Measurements from ENCODE around the gene C19orf85.
A peak's percentile ranks its signal among the peaks of the same experiment; 100 is the strongest.
"Not testable (repeated sequence)": the region's sequence is repeated elsewhere in the genome, so short reads cannot be mapped to it uniquely, and the experiment has no call there.

C19orf85 gene

DNA sequence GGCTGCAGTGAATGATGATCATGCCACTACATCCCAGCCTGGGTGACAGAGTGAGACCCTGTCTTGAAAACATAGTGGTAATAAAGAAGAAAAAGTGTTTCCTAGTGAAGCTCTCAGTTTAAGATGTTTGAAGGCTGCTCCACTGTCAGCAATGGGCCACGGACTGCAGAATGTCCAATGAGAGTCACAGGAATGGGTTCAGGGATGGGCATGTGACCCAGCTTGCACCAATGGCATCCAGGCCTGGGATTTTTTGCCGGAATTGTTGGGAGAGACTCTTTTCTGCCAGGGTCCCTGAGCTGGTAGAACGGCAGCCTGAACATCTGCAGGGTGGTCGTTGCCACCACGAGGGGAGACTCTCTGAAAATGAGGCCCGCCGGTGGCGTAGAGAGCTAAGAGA lies 27.7 kb downstream of the C19orf85 start:
- no peak for DNase-seq

DNA sequence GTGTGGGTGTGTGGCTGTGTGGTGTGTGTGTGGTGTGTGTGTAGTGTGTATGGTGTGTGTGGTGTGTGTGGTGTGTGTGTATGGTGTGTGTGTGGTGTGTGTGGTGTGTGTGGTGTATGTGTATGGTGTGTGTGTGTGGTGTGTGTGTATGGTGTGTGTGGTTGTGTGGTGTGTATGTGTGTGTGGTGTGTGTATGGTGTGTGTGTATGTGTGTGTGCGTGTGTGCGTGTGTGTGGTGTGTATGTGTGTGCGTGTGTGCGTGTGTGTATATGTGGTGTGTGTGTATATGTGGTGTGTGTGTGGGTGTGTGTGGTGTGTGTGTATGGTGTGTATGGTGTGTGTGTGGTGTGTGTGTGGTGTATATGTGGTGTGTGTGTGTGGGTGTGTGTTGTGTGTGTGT lies 29.5 kb downstream of the C19orf85 start:
- no peak for DNase-seq

DNA sequence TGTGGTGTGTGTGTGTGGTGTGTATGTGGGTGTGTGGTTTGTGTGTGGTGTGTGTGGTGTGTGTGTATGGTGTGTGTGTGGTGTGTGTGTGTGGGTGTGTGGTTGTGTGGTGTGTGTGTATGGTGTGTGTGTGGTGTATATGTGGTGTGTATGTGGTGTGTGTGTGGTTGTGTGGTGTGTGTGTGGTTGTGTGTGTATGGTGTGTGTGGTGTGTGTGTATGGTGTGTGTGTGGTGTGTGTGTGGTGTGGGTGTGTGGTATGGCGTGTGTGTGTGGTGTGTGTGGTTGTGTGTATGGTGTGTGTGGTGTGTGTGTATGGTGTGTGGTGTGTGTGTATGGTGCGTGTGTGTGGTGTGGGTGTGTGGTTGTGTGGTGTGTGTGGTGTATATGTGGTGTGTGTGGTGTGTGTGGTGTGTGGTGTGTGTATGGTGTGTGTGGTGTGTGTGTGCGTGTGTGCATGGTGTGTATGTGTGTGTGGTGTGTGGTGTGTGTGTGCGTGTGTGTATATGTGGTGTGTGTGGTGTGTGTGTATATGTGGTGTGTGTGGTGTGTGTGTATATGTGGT lies 30.1 kb downstream of the C19orf85 start:
- no peak for DNase-seq

DNA sequence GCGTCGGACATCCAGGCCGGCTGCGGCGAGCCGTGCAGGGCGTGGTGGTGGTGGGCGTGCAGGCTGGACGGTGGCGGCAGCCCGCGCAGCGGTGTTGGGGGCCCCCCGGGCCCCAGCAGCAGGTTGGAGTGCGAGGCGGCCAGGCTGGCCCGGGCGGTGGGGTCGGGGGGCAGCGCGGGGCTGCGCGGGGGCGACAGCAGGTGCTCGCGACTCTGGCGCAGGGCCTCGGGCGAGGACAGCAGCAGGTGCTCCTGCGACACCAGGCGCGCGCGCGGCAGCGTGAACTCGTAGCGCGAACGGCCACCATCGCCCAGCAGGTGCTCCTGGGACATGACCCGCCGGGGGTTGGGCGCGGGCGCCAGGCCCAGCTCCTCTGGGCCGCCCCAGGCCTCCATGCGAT lies 31.3 kb downstream of the C19orf85 start:
- DNase-seq: peak; percentile 4

DNA sequence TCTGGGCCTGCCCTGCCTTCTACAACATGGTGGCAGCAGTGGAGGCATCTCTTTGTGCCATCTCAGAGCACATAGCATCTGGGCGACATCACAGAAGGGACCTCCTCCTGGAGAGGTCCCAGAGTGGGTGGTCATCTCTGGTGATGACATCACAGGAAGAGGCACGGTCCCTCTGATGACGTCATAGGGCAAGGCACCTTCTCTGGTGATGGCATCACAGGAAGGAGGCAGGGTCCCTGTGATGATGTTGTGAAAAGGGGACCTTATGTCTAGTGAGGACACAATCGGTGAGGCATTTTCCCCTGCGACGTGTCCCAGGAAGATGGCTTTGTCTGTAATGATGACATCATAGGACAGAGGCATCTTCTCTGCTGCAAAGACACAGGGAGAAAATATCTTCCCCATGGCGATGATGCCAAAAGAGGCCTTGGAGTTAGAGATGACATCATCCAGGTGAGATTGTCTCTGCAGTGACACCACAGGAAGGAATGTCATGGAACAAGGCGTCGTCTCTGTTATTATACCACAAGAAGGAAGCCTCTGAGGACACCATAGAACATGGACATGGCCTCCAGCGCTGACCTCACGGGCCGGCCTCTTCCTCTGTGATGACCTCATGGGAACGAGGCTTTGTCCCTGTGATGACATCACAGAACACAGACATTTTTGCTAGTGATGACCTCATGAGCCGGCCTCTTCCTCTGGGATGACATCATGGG lies 32.2 kb downstream of the C19orf85 start:
- DNase-seq: no peak

DNA sequence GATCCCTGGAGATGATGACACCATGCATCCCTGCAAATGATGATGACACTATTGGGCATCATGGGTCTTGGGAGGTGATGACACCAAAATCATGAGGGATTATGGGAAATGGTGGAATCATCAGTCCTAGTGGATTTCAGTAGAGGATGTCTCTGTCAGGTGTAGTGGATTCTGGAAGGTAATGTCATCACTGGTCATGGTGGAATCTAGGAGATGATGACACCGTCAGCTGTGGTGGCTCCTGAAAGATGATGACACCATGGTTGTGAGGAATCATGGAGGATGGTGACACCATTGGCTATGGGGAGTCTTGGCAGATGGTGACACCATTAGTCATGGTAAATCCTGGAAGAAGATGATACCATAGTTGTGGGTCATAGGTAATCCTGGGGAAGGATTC lies 33.4 kb downstream of the C19orf85 start:
- DNase-seq: no peak

DNA sequence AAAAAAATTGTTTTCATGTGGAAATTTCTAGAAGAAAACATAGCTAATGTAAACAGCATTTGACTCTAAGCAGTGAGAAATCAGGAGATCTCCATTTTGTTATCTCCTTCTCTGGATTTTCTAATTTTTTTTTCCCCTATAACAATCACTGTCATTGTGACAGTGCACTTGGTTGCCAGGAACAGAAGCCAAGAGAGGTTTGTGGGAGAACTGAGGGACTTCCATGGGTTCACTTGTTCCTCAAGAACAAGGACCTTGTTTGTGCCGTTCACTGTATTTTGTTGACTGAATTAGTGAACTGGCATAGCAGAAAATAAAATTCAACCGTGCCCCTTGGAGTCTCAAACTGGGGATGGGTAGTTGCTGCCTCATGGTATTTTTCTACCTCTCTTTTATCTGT lies 38.5 kb downstream of the C19orf85 start:
- DNase-seq: no peak

DNA sequence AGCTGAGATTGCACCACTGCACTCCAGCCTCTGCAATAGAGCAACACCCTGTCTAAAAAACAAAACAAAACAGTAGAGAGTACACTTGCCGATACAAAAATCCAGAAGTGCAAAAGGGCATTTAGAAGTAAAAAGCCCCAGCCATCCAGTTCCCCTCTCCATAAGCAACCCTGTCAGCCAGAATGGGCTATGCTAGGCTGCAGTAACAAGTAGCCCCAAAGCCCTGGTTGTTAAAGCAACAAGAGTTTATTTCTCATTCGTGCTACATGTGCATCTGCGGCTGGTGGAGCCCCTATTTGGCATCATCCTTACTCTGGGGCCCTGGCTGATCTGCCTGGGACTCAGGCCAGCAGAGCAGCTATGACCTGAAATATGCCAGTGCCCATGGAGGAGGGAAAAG lies 40.0 kb downstream of the C19orf85 start:
- DNase-seq: no peak

DNA sequence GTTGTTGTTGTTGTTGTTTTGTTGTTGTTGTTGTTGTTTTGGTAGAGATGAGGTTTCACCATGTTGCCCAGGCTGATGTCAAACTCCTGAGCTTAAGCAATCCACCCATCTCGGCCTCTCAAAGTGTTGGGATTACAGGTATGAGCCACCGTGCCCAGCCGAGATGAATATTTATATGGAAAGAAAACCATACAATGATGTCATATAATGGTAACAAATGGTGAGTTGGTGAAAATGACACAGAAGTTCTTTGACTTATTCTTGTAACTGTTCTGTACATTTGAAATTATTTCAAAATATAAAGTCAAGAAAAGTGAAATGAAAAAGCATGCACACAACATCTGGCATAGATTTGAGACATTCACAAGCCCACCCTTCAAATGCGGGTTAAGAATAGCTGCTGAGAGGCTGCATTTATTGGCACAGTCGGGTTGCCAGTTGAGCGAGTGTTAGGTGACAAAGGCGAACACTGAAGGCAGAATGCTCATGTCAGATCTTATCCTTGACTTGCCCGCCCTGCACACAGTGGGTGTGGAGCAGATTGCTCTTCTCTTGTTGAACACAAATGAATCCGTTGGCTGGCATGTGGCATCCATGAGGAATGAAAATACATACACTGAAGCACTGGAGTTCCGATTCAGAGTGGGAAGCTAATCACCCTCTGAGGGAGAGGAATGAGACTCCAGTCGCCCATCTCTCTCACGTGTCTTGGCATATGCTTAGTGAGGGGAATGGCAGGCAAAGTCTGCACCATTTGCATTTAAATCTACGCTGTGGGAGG lies 41.1 kb downstream of the C19orf85 start:
- no peak for DNase-seq

DNA sequence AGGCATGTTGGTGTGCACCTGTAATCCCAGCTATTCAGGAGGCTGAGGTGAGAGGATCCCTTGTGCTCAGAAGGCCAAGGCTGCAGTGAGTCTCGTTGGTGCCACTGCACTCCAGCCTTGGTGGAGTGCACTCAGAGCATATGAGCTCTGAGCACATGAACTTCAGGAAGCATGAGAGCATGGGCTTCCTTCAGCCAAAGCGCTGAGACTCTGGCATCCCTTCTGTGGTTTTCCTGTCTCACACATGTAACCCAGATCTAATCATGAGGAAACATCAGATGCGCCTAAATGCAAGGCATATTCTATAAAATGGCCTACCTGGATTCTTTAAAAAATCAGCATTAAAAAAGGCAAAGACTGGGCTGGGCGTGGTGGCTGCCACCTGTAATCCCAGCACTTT lies 43.3 kb downstream of the C19orf85 start:
- not testable (repeated sequence) for DNase-seq

DNA sequence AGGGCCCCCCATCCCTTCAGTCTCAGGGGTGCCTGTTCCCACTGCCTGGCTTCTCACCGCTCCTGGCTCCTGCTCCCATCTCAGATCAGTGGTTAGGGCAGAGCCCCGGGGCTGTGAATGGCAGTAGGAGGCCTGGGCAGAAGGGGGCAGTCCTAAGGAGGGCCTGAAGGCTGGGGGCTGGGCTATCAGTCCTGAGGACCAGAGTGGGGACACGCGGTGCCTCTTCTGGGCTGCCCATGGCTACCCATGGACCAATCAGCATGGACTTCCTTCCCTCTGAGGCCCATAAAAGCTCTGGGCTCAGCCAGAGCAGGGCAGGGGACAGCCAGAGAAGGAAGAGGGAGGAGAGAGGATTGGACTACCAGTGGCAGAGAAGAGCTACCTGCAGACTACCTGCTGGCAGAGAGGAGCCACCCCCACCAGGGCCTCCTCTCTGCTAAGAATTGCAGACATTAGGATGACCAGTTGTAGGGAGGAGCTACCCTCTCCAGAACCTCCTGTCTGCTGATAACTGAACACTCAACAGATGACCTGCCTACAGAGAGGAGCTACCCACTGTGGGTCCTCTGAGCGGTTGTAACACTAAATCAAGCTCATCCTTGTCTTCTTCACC lies 44.8 kb downstream of the C19orf85 start:
- no peak for DNase-seq

DNA sequence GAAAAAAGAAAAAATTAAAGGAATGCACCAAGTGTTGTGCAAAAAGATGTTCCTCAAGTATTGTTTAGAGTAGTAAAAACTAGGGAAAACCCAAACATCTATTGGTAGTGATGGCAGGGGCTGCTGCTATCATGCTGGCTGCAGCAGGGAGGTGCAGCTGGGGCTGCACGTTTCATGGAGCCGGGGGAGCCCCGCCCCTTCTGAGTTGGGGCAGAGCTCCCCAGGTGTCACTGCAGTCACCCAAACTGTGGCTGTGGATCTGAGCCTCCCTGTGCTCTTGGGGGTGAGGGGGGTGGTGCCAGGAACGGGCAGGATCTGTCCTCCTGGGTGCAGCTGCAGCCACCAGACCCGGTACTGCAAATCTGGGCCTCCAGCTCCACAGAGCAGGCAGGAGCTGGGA lies 45.4 kb downstream of the C19orf85 start:
- DNase-seq: no peak

DNA sequence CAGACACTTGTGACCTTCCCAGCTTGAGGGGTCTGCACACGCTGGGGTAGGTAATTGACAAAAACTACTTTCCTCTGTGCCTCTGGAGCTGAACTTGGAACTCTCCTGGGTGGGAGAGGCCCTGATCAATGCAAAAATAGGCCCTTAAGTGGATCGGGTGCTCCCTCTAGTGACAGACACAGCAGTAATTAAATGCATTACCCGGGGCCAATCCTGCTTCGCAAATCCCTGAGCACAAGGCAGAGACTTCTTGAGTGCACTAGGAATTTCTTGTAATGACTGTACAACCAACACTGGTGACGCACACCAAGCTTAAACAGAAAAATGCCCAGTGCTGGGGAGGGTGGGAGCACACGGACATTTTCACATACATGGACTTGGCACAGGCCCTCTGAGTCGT lies 46.4 kb downstream of the C19orf85 start:
- peak; percentile 26 for DNase-seq
